HG03457 (cell line): ENCODE results near the gene STAG1.
"Not testable (repeated sequence)": the region's sequence is repeated elsewhere in the genome, so short reads cannot be mapped to it uniquely, and the experiment has no call there.

Experiments used
- ATAC-seq: cut with Tn5 transposase; IDR thresholded peaks from one replicate; pipeline ENCODE4 v1.9.1; 2021; ENCODE audit warnings: moderate number of reproducible peaks; ENCODE audit not compliant: unreplicated experiment

The STAG1 gene

GRCh38 chr3:136752172-136752421 is at the start of gene STAG1:
TSS of gene STAG1 (minus strand) at chr3:136752378. CDS start at chr3:136630898, 121,480 bp downstream.
- ATAC-seq, result no peak

- not testable (repeated sequence) for ATAC-seq
These were observed 49.0 kb upstream of the STAG1 start for GRCh38 chr3:136801146-136801545.

GRCh38 chr3:136792556-136793330 is 40.6 kb upstream of the STAG1 start:
- ATAC-seq, result no peak

GRCh38 chr3:136790786-136791185 is 38.6 kb upstream of the STAG1 start:
- no peak for ATAC-seq

- no peak for ATAC-seq
These were observed 37.8 kb upstream of the STAG1 start for GRCh38 chr3:136789976-136790375.

GRCh38 chr3:136788154-136788553 is 36.0 kb upstream of the STAG1 start:
- no peak for ATAC-seq

- ATAC-seq, result no peak
These were observed 35.2 kb upstream of the STAG1 start for GRCh38 chr3:136787349-136787748.

- ATAC-seq, result no peak
These were observed 31.6 kb upstream of the STAG1 start for GRCh38 chr3:136783708-136784191.

- no peak for ATAC-seq
These were observed 28.6 kb upstream of the STAG1 start for GRCh38 chr3:136780741-136781140.

- no peak for ATAC-seq
These were observed 26.7 kb upstream of the STAG1 start for GRCh38 chr3:136778865-136779264.

GRCh38 chr3:136772709-136773108 is 20.5 kb upstream of the STAG1 start:
- ATAC-seq, result no peak

GRCh38 chr3:136758160-136759102 is 6.3 kb upstream of the STAG1 start:
- ATAC-seq, result not testable (repeated sequence)

GRCh38 chr3:136755192-136755591 is 3.0 kb upstream of the STAG1 start:
- no peak for ATAC-seq

- ATAC-seq, result no peak
These were observed 1.3 kb upstream of the STAG1 start for GRCh38 chr3:136753326-136753939.

GRCh38 chr3:136752422-136753325 is 496 bp upstream of the STAG1 start:
- ATAC-seq, result peak; percentile 84

- ATAC-seq, result peak; percentile 2
These were observed 634 bp downstream of the STAG1 start for GRCh38 chr3:136751316-136752171.

- ATAC-seq, result no peak
These were observed 1.3 kb downstream of the STAG1 start for GRCh38 chr3:136750897-136751315.

- ATAC-seq, result no peak
These were observed 1.8 kb downstream of the STAG1 start for GRCh38 chr3:136750209-136750896.

GRCh38 chr3:136749602-136750001 is 2.6 kb downstream of the STAG1 start:
- ATAC-seq, result not testable (repeated sequence)
